Pulmonary artery endothelial cell (primary cell): Measurements from ENCODE around the gene GGT5. TPM values are rescaled to one million over a fixed set of nuclear protein-coding genes. Genes with fewer than 3 reads are reported as not detected.
"Not testable (repeated sequence)": the region's sequence is repeated elsewhere in the genome, so short reads cannot be mapped to it uniquely, and the experiment has no call there.

Experiments used
- DNase-seq: peaks from one replicate; pipeline ENCODE4 v3.0.0-alpha.2; 2011; ENCODE audit warnings: low read depth, low spot score
- total RNA-seq: library from RNA; depleted of rRNA; stranded (reverse); fragments of >200 nt; gene quantifications from 2 replicates; pipeline ENCODE4 v1.2.3, GENCODE V29; 2014

The GGT5 gene
- total RNA-seq, 1 donor from 2014 or later = 7.0 TPM

DNA sequence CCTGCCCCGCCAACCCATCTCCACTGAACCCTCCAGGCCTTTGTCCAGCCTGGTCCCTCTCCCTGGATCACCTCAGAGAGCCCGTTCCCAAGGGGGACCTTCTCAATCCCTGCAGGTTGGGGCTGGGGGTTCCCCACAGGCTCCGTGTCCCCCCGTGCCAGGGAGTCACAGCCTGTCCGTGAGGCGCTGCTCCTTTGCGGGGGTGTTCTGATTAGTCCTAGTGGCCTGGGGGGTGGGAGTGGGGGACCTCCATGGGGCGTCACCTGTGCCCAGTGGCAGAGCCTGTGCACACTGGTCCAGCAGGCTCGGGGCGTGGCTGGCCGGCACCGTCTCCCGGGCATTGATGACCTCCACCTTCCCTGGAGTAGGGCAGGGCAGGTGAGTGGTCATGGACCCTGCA, 11.6 kb downstream of the GGT5 start:
- no peak for DNase-seq

DNA sequence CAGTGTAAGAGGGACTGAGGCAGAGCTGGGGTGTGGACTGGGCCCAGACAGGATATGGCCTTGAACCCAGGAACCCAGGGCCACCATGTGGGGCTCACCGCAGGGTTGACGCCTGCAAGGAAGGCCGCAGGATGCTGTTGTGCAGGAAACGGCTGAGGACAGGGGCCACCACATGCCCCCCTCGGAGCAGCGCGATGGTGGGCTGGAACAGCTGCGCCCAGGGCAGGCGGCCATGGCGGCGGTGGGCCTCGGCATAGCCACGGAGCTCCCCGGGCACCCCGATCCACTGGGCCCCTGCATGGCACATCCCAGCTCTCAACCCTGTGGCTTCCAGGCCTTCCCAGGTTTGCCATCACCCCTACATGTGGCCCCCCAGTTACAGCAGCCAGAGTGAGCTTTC, 12.2 kb downstream of the GGT5 start:
- no peak for DNase-seq

DNA sequence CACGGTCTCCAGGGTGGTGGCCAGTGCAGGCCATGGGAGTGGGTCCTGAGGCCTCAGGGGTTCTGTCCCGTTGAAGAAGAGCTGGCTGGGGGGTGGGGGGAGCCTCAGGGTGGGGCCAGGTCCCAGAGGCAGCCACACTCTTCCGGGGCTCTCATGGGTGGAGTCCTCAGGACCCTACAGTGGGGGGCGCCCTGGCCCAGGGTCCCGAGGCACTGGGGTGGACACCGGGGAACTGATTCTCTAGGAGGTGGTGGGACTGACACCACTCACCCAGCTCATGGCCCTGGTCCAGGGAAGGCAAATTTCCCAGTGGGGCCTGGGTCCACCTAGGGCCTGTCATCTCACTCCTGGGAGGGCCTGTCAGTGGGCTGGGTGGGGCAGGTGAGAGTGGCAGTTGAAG, 12.8 kb downstream of the GGT5 start:
- no peak for DNase-seq

DNA sequence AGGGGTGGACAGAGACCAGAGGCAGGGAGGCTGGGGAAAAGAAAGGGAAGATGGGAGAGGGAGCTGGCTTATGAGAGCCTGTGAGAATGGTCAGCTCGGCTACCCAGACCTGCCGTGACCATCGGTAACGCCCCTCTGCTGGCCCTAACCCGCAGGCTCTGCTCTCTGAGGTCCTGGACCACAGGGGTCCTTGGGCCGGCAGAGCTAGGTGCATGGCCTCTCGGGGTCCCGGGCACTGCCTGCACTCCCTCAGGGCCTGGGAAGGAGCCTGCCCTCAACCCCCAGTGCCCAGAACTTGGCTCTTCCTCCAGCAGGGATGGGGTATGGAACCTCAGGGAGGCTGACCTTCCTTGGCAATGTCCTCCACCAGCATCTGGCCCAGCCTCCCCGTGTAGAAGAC, 13.2 kb downstream of the GGT5 start:
- DNase-seq = no peak

DNA sequence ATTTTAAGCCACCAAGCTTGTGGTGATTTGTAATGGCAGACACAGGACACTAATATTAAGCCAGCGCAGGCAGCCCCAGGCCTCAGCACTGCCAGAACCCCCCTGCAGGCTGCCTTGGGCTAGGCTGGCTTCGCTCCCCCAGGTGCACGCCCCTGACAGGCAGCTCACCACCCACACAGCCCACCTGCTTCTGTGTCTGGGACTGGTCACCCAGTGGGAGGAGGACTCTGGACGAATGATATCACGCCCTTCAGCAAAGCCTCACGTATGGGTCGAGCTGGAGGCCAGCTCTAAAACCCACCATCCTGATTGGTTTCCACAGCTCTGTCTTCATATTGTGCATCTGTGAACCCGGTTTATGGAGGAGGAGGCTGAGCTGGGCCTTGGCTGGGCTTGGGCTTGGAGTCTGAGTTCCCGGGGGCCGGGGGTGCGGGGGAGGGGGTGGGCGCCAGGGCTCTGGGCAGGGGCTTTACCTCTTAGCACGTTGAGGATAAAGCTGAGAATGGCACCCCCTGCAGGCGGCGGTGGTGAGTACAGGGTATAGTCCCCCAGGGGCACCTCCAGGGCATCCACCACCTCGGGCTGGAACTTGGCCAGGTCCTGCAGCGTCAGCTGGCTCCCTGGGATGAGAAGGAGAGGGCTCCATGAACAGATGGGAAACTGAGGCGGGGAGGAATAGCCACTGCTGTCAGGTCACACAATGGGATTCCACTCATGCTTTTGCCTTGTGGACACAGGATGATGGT, 13.8 kb downstream of the GGT5 start:
- no peak for DNase-seq

DNA sequence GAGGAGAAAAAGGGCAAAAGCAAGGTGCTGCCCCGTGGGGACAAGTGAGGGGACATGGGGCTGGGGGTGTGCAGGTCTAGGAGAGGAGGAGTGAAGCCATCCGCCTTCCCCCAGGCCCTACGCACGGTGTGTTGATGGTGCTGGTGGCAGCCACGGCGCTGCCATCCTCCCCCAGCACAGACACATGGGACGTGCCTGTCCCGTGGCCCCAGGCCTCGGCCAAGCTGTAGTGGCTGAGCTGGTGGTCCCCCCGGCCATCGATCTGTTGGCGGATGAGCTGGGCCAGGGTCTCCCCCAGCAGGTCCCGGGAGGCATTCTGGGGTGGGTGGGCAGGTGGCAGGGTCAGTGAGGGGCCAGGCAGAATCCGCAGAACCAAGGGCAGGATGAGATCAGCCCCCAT, 18.9 kb downstream of the GGT5 start:
- DNase-seq = no peak

DNA sequence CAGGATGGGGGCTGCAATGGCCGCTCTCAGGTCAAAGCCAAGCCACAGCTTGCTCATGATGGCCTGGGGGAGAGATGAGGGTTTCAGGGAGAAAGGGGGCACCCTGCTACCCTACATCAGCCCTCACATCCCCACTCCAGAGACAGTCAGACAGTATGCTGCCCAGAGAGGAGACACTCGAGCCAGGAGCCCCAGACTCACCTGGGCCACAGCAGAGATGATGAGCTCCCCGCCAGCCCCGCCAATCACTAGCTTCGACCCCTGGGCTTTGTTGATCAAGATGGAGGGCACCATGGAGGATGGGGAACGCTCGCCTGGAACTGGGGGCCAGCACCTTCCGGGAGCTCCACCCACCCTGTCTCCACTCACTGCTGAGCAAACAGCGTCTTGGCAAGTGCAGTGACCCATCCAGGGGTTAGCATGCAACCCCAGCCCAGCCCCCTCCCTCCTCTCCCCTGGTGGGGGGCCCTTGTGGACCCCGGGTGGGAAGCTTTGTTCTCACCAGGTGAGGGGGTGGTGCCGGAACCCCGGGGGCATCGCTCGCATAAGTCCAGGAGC, 19.8 kb downstream of the GGT5 start:
- no peak for DNase-seq

DNA sequence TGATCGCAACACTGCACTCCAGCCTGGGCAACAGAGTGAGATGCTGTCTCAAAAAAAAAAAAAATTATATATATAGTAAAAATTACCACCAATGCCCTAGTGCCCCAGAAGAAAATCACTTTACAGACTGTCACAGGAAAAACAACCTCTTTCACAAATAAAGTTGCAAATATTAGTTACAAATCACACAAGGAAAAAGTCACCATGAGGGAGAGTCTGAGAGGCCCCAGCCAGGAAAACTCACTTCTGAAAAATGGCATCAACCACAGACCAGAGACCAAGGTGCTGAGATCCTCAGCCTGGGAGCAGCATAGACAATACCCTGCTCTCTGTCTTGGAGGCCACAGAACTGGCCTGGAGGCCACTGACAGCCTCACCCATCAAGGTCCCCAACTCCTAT, 20.4 kb downstream of the GGT5 start:
- DNase-seq = no peak

DNA sequence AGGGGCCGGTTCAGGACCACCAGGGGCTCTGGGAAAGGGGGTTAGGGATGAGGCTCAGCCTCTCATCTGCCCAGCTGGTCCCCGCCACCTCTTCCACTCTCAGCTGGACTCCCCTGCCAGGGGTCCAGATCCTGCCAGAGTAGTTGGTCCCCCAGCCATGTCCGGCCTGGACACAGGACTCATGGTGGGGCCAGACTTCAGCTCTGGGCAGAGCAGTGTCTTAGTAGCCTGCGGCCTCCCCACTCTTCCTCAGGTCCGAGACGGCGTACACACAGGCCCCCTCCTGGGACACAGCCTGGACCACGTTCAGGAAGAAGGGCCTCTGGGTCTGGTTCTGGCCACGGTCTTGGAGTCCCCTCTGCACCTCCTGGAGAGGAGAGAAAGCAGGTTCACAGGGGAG, 25.1 kb downstream of the GGT5 start:
- no peak for DNase-seq

DNA sequence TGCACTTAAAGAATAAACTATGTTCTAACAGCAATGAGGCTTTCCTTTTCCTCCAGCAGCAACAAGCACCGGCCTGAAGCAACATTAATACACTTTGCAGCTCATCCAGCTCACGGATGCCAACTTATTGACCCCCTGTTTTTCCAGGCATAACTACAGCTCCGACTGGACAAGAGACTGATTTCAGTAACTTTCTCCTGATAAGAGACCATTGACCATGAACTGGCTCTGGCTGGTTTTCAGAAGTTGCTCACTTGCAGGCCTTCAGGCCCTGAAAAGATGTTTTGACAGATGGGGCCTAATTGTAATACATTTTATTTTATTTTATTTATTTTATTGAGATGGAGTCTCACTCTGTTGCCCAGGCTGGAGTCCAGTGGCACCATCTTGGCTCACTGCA, 27.5 kb downstream of the GGT5 start:
- DNase-seq = no peak

DNA sequence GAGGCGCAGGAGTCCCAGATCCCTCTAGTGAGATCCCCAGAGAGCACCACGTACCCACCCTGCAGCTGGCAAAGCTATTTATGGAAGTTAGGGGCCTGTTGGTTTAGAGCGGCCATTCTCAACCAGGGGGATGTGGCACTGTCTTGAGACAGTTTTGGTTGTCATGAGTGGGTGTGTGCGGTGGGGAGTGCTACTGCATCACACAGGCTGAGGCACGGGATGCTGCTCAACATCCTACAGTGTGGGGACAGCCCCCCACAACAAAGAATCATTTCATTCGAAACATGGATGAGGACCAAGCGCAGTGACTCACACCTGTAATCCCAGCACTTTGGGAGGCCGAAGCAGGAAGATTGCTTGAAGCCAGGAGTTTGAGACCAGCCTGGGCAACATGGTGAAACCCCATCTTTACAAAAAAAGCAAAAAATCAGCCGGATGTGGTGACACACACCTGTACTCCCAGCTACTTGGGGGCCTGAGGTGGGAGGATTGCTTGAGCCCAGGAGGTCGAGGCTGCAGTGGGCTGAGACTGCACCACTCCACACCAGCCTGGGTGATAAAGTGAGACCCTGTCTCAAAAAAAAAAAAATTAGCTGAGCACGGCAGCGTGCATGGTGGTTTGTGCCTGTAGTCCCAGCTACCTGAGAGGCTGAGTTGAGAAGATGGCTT, 28.2 kb downstream of the GGT5 start:
- no peak for DNase-seq

DNA sequence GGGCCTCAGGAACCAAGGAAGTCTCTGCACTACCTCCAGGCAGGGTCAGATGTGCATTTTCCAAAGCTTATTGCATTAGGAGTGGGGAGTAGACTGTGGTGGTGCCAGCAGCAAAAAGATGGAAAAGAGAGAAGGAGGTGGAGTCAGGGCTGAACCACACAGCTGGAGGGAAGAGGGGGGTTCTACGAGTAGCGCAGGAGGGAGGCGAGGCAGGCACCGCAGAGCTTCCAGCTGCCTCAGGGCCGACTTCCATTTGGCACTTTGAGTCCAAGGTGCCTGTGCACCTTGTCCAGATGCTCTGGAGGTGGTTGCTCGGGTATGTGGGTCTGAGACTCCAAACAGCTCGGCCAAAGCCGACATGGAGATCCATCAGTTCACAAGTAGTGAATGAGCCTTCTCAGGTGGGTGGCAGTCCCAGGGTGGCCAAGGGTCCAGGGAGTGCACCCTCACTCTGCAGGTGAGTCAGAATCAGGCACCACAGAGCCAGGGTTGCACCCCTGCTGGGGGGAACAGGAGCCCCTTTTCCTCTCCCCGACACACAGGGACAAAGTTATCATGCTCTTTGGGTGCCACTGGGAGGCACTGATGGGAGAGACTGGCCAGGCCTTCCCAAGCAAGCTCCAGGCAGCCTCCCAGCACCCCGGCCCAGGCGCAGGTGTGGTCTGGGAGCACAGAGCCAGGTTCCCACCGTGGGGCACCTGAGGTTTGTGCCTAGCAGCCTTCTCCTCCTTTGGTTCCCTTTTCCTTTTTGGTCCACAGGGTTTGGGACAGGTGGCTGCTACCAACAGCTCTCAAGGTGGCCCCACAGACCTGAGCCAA, 30.2 kb downstream of the GGT5 start:
- no peak for DNase-seq

DNA sequence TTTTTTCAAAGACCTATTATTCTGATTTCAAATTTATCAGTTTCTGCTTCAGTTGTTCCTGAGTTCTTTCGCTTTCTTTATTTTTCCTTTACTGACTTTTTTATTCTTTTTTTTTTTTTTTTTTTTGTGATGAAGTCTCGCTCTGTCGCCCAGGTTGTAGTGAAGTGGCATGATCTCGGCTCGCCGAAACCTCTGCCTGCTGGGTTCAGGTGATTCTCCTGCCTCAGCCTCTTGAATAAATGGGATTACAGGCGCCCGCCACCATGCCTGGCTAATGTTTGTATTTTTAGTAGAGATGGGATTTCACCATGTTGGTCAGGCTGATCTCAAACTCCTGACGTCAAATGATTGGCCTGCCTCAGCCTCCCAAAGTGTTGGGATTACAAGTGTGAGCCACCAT, 31.8 kb downstream of the GGT5 start:
- not testable (repeated sequence) for DNase-seq

DNA sequence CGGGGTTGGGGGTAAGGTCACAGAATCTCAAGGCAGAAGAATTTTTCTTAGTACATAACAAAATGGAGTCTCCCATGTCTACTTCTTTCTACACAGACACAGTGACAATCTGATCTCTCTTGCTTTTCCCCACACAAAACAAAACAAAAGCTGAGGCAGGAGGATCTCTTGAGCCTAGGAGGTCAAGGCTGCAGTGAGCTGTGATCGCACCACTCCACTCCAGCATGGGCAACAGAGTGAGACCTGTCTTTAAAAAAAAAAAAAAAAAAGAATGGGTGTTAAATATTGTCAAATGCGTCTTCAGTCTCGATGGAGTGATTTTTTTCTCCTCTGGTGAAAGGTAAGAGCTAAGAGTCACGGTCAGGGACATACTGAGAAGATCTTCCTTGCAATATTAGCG, 33.2 kb downstream of the GGT5 start:
- DNase-seq = not testable (repeated sequence)

DNA sequence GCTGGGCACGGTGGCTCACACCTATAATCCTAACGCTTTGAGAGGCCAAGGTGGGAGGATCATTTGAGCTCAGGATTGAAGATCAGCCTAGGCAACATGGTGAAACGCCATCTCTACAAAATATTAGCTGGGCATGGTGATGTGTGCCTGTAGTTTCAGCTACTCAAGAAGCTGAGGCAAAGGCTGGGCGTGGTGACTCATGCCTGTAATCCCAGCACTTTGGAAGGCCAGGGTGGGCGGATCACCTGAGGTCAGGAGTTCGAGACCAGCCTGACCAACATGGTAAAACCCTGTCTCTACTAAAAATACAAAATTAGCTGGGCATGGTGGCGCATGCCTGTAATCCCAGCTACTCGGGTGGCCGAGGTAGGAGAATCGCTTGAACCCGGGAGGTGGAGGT, 34.5 kb downstream of the GGT5 start:
- not testable (repeated sequence) for DNase-seq

DNA sequence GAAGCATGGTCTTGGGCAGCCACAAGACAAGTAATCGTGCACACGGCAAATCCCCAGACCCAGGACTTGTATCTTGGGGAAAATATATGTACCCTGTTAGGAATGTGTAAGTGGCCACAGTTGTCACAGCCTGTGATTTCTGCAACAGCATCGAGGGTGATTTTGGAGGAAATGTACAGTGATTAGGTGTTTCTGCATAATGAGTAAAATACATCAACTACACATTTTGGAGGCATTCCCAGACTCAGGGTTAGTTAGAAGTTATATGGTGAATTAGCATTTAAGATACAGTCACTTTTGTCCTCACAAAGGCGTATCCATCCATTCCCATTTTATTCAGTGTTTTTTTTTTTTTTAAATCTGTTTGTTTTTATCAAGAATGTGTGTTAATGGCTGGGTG, 35.2 kb downstream of the GGT5 start:
- no peak for DNase-seq

DNA sequence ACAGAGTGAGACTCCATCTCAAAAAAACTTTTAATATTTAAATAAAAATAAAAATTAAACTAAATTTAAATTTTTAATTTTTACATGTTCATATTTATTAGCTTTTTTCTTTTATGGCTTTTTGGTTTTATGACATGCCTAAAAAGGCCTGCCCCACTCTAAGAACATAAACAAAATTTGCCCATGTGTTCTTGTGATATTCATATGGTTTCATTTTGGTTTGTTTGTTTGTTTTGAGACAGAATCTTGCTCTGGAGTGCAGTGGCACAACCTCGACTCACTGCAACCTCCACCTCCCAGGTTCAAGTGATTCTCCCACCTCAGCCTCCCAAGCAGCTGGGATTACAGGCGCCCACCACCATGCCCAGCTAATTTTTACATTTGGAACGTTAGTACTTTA, 35.9 kb downstream of the GGT5 start:
- no peak for DNase-seq

DNA sequence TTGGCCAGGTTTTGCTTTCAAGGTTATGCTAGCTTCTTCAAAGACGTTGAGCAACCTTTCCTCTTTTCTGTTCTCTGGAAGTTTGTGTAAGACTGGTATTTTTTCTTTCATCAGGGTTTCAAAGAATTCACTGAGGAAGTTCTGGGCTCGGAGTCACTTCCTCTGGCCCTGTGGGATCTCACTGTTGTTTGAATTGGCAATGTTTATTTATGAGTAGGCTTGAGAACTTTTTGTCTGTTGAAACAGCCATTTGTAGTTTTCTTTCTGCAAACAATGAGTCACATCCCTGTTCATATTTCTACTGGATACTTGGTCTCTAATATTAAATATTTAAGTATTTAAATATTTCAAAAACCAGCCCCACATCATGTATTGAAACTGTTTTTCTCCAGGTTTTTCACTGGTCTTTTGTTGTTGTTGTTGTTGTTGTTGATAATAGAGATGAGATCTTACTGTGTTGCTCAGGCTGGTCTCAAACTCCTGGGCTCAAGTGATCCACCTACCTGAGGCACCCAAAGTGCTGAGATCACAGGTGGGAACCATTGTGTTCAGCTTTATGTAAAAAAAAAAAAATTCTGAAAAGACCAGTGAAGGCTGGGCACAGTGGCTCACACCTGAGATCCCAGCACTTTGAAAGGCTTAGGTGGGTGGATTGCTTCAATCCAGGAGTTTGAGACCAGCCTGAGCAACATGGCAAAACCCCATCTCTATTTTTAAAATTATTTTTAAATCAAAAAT, 36.7 kb downstream of the GGT5 start:
- peak; percentile 96 for DNase-seq

DNA sequence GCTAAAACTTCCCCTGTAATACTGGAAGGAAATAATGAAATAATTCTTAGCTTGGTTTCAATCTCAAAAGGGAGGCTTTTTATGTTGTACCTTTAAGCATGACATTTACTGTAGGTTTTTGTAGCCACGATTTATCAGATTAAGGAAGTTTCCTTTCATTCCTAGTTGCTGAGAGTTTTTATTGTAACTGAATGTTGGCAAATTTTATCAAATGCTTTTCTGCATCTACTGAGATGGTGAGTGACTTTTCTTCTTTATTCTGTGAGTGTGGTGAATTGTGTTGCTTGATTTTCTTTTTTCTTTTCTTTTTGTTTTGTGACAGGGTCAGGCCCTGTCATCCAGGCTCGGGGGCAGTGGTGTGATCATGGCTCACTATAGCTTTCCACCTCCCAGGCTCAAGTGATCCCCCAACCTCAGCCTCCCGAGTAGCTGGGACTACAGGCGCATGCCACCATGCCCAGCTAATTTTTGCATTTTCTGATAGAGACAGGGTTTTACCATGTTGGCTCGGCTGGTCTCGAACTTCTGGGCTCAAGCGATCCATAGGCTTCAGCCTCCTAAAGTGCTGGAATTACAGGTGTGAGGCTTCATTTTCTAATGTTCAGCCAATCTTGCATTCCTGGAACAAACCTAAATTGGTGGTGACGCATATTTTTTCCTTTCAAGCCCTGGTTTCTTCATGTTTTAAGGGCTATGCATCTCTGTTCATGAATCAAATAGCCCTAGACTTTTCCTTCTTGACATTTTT, 37.4 kb downstream of the GGT5 start:
- no peak for DNase-seq

DNA sequence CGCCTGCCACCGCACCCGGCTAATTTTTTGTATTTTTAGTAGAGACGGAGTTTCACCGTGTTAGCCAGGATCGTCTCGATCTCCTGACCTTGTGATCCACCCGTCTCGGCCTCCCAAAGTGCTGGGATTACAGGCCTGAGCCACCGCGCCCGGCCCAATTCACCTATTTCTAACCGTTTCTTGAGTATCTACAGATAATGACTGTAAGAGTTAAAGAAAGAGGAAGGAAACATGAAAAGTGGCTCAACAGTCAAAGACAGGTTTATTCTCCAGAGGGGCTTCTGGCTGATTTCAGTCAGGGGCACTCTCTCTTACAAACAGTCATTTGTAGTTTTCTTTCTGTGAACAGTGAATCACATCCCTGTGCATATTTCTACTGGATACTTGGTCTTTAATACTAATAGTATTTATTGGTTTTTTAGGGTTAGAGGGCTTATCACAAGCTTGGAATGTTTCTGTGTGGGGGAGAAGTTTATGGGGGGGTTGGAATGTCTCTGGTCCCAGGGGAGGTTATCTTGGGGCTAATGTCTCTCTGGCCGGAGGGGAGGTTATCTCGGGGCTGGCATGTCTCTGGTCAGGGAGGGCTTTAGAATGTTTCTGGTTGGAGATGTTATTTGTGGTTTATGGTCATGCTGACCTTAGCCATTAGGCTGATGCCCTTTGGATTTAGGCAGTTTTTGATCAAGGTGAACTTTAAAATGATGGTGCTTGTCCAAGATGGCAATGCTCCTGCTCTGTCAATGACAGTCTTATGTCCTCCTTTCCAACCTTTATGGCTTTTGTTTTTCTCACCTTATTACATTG, 38.2 kb downstream of the GGT5 start:
- DNase-seq = peak; percentile 30
